SH-SY5Y (cell line): Measurements from ENCODE around the gene EVI2A.

Experiments used
- GATA2 ChIP-seq: IDR thresholded peaks from 2 replicates; pipeline ENCODE4 v1.6.1; 2011; ENCODE audit warnings: mild to moderate bottlenecking, low read depth, low read length
- GATA3 ChIP-seq: IDR thresholded peaks from 2 replicates; pipeline ENCODE4 v1.6.1; 2011; ENCODE audit warnings: low read depth, mild to moderate bottlenecking, low read length, moderate library complexity

- TF ChIP-seq GATA2, result no peak
- no peak for TF ChIP-seq GATA3
Observed at GRCh38 chr17:31281061-31281460, 40.4 kb downstream of the EVI2A start.
